Suprapubic skin (tissue), 3 donors: ENCODE measurements around the gene CYFIP2.

ENCODE experiments used
- EP300 ChIP-seq: sonication (generic); formaldehyde crosslinking; IDR thresholded peaks from one replicate; pipeline ENCODE4 v1.6.1; 2017; ENCODE audit warnings: antibody characterized with exemption
- POLR2A ChIP-seq, 2 donors: fragments of 450-650 bp; IDR thresholded peaks; one replicate each; pipeline ENCODE4 v1.6.1; 2017; ENCODE audit warnings: antibody characterized with exemption in 2 of 2, mild to moderate bottlenecking in 2 of 2, moderate library complexity in 2 of 2
- TF ChIP-seq, protein P1 (sequence below), 2 donors: fragments of 200-600 bp in 1 of 2; fragments of 450-650 bp in 1 of 2; sonication (generic) in 1 of 2; IDR thresholded peaks; one replicate each; pipeline ENCODE4 v1.5.1; 2016 to 2019; ENCODE audit warnings: antibody characterized with exemption in 2 of 2, mild to moderate bottlenecking in 1 of 2, moderate library complexity in 1 of 2

DNA sequence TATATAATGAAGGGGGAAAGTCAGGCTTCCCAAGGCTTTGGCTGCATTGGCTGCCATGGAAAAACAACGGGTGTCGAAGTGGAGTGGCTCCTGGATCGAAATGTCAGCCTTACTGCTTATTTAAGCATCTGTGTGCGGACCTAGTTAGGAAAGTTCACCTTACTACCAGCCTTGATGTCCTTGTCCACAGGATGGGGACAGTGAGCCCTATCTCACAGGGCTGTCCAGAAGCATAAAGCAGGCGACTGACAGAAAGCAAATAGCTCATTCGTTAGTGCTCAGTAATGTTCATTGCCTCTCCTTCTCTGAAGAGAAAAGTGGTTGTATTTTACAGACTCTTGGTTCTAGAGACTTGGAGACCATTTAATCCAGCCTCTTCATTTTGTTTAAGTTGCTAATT is 112.6 kb downstream of the CYFIP2 start:
- TF ChIP-seq, protein P1, sequence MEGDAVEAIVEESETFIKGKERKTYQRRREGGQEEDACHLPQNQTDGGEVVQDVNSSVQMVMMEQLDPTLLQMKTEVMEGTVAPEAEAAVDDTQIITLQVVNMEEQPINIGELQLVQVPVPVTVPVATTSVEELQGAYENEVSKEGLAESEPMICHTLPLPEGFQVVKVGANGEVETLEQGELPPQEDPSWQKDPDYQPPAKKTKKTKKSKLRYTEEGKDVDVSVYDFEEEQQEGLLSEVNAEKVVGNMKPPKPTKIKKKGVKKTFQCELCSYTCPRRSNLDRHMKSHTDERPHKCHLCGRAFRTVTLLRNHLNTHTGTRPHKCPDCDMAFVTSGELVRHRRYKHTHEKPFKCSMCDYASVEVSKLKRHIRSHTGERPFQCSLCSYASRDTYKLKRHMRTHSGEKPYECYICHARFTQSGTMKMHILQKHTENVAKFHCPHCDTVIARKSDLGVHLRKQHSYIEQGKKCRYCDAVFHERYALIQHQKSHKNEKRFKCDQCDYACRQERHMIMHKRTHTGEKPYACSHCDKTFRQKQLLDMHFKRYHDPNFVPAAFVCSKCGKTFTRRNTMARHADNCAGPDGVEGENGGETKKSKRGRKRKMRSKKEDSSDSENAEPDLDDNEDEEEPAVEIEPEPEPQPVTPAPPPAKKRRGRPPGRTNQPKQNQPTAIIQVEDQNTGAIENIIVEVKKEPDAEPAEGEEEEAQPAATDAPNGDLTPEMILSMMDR (IDR thresholded peaks at IDR 0.05), result no peak
- no peak for TF ChIP-seq POLR2A (IDR thresholded peaks at IDR 0.05)
- TF ChIP-seq EP300, result no peak
